ENCODE results near the gene MCM3AP.

- TF ChIP-seq CTCF (IDR thresholded peaks at IDR 0.05) (no peak), EP300 (IDR thresholded peaks at IDR 0.05) (no peak), POLR2AphosphoS5 (IDR thresholded peaks at IDR 0.05) (no peak), POLR2A (IDR thresholded peaks at IDR 0.05; ENCODE audit: low read depth) (no peak)
Measured at GRCh38 chr21:46221664-46222435, 63.6 kb downstream of the MCM3AP start.

All from esophagus muscularis mucosa (tissue), 4 donors.